ENCODE measurements around the gene XCR1. TPM values are rescaled to one million over a fixed set of nuclear protein-coding genes. Genes with fewer than 3 reads are reported as not detected.

XCR1 gene
- total and polyA plus RNA-seq, 2 of the 8 experiments (the other 6 are each of a cell fraction or from before 2014, with no cell fraction given) = 0.53 TPM; not detected in 1

DNA sequence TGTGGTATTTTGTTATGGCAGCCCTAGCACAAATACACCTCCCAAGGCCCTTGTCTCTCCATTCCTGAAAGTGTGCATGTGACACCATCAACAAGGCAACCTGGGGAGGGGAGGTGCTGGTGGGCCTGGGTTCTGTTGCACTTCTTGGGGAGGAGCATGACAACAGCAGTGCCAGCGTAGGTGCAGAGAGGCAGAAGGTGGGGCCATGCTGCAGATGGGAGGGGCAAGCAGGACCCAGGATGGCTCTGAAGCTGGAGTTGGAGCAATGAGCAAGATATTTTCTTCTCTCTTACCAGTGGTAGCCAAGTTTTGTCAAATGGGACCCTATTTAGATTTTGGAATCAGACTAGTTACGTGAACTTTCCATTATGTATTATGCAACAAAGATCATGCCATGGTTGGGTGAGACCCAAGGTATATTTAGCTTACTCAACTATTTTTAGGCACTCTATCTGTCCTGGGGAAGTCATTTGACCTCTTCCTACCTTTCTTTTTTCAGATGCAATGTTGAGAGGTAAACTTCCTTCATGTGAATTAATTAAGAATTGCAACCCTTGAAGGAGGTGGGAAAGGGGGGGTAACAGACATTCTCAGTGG lies 35.1 kb downstream of the XCR1 start (continued):
- TF ChIP-seq, protein P1, sequence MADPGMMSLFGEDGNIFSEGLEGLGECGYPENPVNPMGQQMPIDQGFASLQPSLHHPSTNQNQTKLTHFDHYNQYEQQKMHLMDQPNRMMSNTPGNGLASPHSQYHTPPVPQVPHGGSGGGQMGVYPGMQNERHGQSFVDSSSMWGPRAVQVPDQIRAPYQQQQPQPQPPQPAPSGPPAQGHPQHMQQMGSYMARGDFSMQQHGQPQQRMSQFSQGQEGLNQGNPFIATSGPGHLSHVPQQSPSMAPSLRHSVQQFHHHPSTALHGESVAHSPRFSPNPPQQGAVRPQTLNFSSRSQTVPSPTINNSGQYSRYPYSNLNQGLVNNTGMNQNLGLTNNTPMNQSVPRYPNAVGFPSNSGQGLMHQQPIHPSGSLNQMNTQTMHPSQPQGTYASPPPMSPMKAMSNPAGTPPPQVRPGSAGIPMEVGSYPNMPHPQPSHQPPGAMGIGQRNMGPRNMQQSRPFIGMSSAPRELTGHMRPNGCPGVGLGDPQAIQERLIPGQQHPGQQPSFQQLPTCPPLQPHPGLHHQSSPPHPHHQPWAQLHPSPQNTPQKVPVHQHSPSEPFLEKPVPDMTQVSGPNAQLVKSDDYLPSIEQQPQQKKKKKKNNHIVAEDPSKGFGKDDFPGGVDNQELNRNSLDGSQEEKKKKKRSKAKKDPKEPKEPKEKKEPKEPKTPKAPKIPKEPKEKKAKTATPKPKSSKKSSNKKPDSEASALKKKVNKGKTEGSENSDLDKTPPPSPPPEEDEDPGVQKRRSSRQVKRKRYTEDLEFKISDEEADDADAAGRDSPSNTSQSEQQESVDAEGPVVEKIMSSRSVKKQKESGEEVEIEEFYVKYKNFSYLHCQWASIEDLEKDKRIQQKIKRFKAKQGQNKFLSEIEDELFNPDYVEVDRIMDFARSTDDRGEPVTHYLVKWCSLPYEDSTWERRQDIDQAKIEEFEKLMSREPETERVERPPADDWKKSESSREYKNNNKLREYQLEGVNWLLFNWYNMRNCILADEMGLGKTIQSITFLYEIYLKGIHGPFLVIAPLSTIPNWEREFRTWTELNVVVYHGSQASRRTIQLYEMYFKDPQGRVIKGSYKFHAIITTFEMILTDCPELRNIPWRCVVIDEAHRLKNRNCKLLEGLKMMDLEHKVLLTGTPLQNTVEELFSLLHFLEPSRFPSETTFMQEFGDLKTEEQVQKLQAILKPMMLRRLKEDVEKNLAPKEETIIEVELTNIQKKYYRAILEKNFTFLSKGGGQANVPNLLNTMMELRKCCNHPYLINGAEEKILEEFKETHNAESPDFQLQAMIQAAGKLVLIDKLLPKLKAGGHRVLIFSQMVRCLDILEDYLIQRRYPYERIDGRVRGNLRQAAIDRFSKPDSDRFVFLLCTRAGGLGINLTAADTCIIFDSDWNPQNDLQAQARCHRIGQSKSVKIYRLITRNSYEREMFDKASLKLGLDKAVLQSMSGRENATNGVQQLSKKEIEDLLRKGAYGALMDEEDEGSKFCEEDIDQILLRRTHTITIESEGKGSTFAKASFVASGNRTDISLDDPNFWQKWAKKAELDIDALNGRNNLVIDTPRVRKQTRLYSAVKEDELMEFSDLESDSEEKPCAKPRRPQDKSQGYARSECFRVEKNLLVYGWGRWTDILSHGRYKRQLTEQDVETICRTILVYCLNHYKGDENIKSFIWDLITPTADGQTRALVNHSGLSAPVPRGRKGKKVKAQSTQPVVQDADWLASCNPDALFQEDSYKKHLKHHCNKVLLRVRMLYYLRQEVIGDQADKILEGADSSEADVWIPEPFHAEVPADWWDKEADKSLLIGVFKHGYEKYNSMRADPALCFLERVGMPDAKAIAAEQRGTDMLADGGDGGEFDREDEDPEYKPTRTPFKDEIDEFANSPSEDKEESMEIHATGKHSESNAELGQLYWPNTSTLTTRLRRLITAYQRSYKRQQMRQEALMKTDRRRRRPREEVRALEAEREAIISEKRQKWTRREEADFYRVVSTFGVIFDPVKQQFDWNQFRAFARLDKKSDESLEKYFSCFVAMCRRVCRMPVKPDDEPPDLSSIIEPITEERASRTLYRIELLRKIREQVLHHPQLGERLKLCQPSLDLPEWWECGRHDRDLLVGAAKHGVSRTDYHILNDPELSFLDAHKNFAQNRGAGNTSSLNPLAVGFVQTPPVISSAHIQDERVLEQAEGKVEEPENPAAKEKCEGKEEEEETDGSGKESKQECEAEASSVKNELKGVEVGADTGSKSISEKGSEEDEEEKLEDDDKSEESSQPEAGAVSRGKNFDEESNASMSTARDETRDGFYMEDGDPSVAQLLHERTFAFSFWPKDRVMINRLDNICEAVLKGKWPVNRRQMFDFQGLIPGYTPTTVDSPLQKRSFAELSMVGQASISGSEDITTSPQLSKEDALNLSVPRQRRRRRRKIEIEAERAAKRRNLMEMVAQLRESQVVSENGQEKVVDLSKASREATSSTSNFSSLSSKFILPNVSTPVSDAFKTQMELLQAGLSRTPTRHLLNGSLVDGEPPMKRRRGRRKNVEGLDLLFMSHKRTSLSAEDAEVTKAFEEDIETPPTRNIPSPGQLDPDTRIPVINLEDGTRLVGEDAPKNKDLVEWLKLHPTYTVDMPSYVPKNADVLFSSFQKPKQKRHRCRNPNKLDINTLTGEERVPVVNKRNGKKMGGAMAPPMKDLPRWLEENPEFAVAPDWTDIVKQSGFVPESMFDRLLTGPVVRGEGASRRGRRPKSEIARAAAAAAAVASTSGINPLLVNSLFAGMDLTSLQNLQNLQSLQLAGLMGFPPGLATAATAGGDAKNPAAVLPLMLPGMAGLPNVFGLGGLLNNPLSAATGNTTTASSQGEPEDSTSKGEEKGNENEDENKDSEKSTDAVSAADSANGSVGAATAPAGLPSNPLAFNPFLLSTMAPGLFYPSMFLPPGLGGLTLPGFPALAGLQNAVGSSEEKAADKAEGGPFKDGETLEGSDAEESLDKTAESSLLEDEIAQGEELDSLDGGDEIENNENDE (IDR thresholded peaks at IDR 0.05; ENCODE audit: insufficient replicate concordance, low read length) = no peak
- no peak for TF ChIP-seq HDAC2 (IDR thresholded peaks at IDR 0.05; ENCODE audit: borderline replicate concordance in 1 of 2, low read depth in 2 of 2, low read length in 2 of 2)
- TF ChIP-seq ASH2L (IDR thresholded peaks at IDR 0.05; ENCODE audit: low read length) = no peak
- no peak for TF ChIP-seq SP4 (IDR thresholded peaks at IDR 0.05; ENCODE audit: low read length)
- TF ChIP-seq MAX (IDR thresholded peaks at IDR 0.05) = no peak
- TF ChIP-seq SIRT6 (IDR thresholded peaks at IDR 0.05; ENCODE audit: low read length) = no peak

Data from H1 (cell line).